ENCODE results near the gene UGT1A8. TPM values are rescaled to one million over a fixed set of nuclear protein-coding genes. Genes with fewer than 3 reads are reported as not detected.

UGT1A8 gene
- total and polyA plus RNA-seq, 2 of the 4 experiments (the other 2 are of a cell fraction), result not detected

DNA sequence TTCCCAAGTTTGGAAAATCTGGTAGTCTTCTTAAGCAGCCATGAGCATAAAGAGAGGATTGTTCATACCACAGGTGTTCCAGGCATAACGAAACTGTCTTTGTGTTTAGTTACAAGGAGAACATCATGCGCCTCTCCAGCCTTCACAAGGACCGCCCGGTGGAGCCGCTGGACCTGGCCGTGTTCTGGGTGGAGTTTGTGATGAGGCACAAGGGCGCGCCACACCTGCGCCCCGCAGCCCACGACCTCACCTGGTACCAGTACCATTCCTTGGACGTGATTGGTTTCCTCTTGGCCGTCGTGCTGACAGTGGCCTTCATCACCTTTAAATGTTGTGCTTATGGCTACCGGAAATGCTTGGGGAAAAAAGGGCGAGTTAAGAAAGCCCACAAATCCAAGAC lies 154.7 kb downstream of the UGT1A8 start:
- no peak overlapping the region for H4K91ac ChIP-seq (ENCODE audit: insufficient read depth, low read depth, low read length)
- no peak overlapping the region for H3K9ac ChIP-seq (ENCODE audit: low read depth, low read length)
- H3K4me1 ChIP-seq (ENCODE audit: control insufficient read depth, insufficient read depth, low read length), result no peaks in the 10 kb centered on the region
- dilution Hi-C loops (cut with HindIII; ENCODE audit: low sequenced_read_pairs, unreplicated experiment) (no loop called here), intact Hi-C loops (cut with micrococcal nuclease) (no loop called here), in situ Hi-C loops (cut with MboI; ENCODE audit: low sequenced_read_pairs) (no loop called here)
- no peak overlapping the region for H2BK5ac ChIP-seq (ENCODE audit: low read depth, low read length, poor library complexity, severe bottlenecking)
- WGBS, 2 experiments (ENCODE audit: extremely low coverage in 2 of 2, insufficient read length in 1 of 2), result no CpG with 5 or more reads among the region's 16 CpGs
- no peaks in the 10 kb centered on the region for H3K9me1 ChIP-seq (ENCODE audit: insufficient read depth, low read length)
- H3K14ac ChIP-seq (replicated peaks; ENCODE audit: low read depth, low read length), result no peak overlapping the region
- H2BK20ac ChIP-seq (ENCODE audit: low read depth, low read length), result no peak overlapping the region
- H3K23ac ChIP-seq (ENCODE audit: low read depth, low read length), result no peak overlapping the region
- no peak overlapping the region for H2AK5ac ChIP-seq (ENCODE audit: low read depth, low read length)
- no peak overlapping the region for H3K27ac ChIP-seq (ENCODE audit: insufficient read depth, low read length)
- H3K18ac ChIP-seq (ENCODE audit: low read depth, low read length), result no peak overlapping the region
- no peak overlapping the region for H3K4ac ChIP-seq (ENCODE audit: low read depth, low read length)
- H4K8ac ChIP-seq (ENCODE audit: low read depth in 2 of 2, low read length in 2 of 2), result no peak overlapping the region
- H2AFZ ChIP-seq (replicated peaks; ENCODE audit: low read length, poor library complexity), result no peak overlapping the region
- CTCF ChIA-PET, result no interaction called here
- POLR2A ChIA-PET (ENCODE audit: unreplicated experiment), result no interaction called here
- H2BK120ac ChIP-seq (ENCODE audit: low read depth, low read length), result no peak overlapping the region
- no peak overlapping the region for H4K5ac ChIP-seq (ENCODE audit: low read depth, low read length)
- no peaks in the 10 kb centered on the region for H4K20me1 ChIP-seq (ENCODE audit: insufficient read depth, low read length)
- TF ChIP-seq MXI1 (IDR thresholded peaks at IDR 0.05; ENCODE audit: borderline replicate concordance, low read depth, low read length), result no peak
- peaks cover 3% of the 10 kb centered on the region; the same call in 1 of the 2 replicates for H3K9me3 ChIP-seq (ENCODE audit: control insufficient read depth, insufficient read depth, low read length)
- DNase-seq, result no peak
- H3K4me2 ChIP-seq (ENCODE audit: low read depth, low read length), result no peak overlapping the region
- H2BK15ac ChIP-seq (ENCODE audit: low read depth, low read length), result no peak overlapping the region
- ATAC-seq (ENCODE audit: low read depth), result no peak
- no peak overlapping the region for H2AK9ac ChIP-seq (replicated peaks; ENCODE audit: low read depth, low read length, poor library complexity)
- no peaks in the 10 kb centered on the region for H3K79me1 ChIP-seq (ENCODE audit: low read depth in 1 of 2, low read length in 2 of 2)
- H3K56ac ChIP-seq (ENCODE audit: extremely low read depth, insufficient read depth, low read length), result no peak overlapping the region
- H3K4me3 ChIP-seq (ENCODE audit: insufficient read depth, low read depth, low read length), result no peak overlapping the region
- no peaks in the 10 kb centered on the region for H3K36me3 ChIP-seq (ENCODE audit: control insufficient read depth, insufficient read depth, low read length)
- no TSS peak for BruUV-seq (replicated peaks)
- no peaks in the 10 kb centered on the region for H3K27me3 ChIP-seq (ENCODE audit: control insufficient read depth, insufficient read depth, low read length)

All from IMR-90 (cell line).